DND-41 (cell line): ENCODE data around the gene ACAA1.
"Not testable (repeated sequence)": the region's sequence is repeated elsewhere in the genome, so short reads cannot be mapped to it uniquely, and the experiment has no call there.

Experiments used
- ATAC-seq: fragments of 200-7000 bp; cut with Tn5 transposase; 3 replicates; pipeline ENCODE4 v1.9.1; 2021; ENCODE audit warnings: low read depth; ENCODE audit not compliant: insufficient read depth
- DNase-seq: peaks from one replicate; pipeline ENCODE4 v3.0.0-alpha.2; 2020
- H2AFZ ChIP-seq: 2 replicates; pipeline ENCODE4 v1.6.0; 2012; ENCODE audit warnings: low read depth, low read length
- H3K27ac ChIP-seq: 2 replicates; pipeline ENCODE4 v1.5.1; 2012; ENCODE audit warnings: low read length, inconsistent platforms
- H3K27me3 ChIP-seq: fragments of 200-600 bp; sonication (generic); 2 replicates; pipeline ENCODE4 v1.6.0; 2012; ENCODE audit warnings: low read length, mild to moderate bottlenecking, inconsistent platforms; ENCODE audit not compliant: insufficient read depth, poor library complexity
- H3K36me3 ChIP-seq: 2 replicates; pipeline ENCODE4 v1.5.1; 2012; ENCODE audit warnings: low read length, inconsistent platforms; ENCODE audit not compliant: insufficient read depth
- H3K4me1 ChIP-seq: 2 replicates; pipeline ENCODE4 v1.5.1; 2012; ENCODE audit warnings: mild to moderate bottlenecking, low read length; ENCODE audit not compliant: insufficient read depth
- H3K4me2 ChIP-seq: 2 replicates; pipeline ENCODE4 v1.6.0; 2012; ENCODE audit warnings: mild to moderate bottlenecking, moderate library complexity, low read length, inconsistent platforms; ENCODE audit not compliant: insufficient read depth
- H3K4me3 ChIP-seq, 2 experiments: fragments of 200-600 bp in 1 of 2; shearing (Covaris generic) in 1 of 2; 2 replicates each; pipeline ENCODE4 v1.5.1; 2012 to 2016; ENCODE audit warnings: inconsistent platforms in 2 of 2, low read length in 2 of 2, mild to moderate bottlenecking in 2 of 2, low read depth in 1 of 2, moderate library complexity in 1 of 2
- H3K79me2 ChIP-seq: 2 replicates; pipeline ENCODE4 v1.6.0; 2012; ENCODE audit warnings: low read length, inconsistent platforms; ENCODE audit not compliant: insufficient read depth
- H3K9ac ChIP-seq: 2 replicates; pipeline ENCODE4 v1.6.0; 2012; ENCODE audit warnings: low read depth, mild to moderate bottlenecking, inconsistent platforms, low read length, moderate library complexity
- H3K9me3 ChIP-seq: 2 replicates; pipeline ENCODE4 v1.5.1; 2012; ENCODE audit warnings: low read length, moderate library complexity, mild to moderate bottlenecking, inconsistent platforms; ENCODE audit not compliant: insufficient read depth, severe bottlenecking
- H4K20me1 ChIP-seq: 2 replicates; pipeline ENCODE4 v1.6.0; 2012; ENCODE audit warnings: low read length; ENCODE audit not compliant: insufficient read depth
- EZH2 ChIP-seq: IDR thresholded peaks from 3 replicates; pipeline ENCODE4 v1.6.1; 2012; ENCODE audit warnings: borderline replicate concordance, low read depth, mild to moderate bottlenecking, moderate library complexity, low read length, inconsistent platforms; ENCODE audit not compliant: severe bottlenecking
- TF ChIP-seq, protein P1 (sequence below): IDR thresholded peaks from 2 replicates; pipeline ENCODE4 v1.5.1; 2012; ENCODE audit warnings: borderline replicate concordance, low read length, moderate library complexity, mild to moderate bottlenecking; ENCODE audit not compliant: poor library complexity, severe bottlenecking; ENCODE audit errors: extremely low read depth

The ACAA1 gene

GRCh38 chr3:38083871-38084333 lies 53.0 kb downstream of the ACAA1 start:
- Histone ChIP-seq H3K4me1 (no peaks in the 10 kb centered on the region), H3K27me3 (no peaks in the 10 kb centered on the region), H3K9me3 (peaks cover 4% of the 10 kb centered on the region), H3K27ac (no peak overlapping the region), H3K9ac (no peak overlapping the region), H3K79me2 (no peaks in the 10 kb centered on the region), H3K4me3 (no peak overlapping the region), H3K4me2 (no peak overlapping the region), H4K20me1 (no peaks in the 10 kb centered on the region), H2AFZ (no peak overlapping the region), H3K36me3 (no peaks in the 10 kb centered on the region)
- ATAC-seq (no peak), DNase-seq (no peak)
- TF ChIP-seq, protein P1, sequence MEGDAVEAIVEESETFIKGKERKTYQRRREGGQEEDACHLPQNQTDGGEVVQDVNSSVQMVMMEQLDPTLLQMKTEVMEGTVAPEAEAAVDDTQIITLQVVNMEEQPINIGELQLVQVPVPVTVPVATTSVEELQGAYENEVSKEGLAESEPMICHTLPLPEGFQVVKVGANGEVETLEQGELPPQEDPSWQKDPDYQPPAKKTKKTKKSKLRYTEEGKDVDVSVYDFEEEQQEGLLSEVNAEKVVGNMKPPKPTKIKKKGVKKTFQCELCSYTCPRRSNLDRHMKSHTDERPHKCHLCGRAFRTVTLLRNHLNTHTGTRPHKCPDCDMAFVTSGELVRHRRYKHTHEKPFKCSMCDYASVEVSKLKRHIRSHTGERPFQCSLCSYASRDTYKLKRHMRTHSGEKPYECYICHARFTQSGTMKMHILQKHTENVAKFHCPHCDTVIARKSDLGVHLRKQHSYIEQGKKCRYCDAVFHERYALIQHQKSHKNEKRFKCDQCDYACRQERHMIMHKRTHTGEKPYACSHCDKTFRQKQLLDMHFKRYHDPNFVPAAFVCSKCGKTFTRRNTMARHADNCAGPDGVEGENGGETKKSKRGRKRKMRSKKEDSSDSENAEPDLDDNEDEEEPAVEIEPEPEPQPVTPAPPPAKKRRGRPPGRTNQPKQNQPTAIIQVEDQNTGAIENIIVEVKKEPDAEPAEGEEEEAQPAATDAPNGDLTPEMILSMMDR, result no peak
- TF ChIP-seq EZH2, result no peak

DNA sequence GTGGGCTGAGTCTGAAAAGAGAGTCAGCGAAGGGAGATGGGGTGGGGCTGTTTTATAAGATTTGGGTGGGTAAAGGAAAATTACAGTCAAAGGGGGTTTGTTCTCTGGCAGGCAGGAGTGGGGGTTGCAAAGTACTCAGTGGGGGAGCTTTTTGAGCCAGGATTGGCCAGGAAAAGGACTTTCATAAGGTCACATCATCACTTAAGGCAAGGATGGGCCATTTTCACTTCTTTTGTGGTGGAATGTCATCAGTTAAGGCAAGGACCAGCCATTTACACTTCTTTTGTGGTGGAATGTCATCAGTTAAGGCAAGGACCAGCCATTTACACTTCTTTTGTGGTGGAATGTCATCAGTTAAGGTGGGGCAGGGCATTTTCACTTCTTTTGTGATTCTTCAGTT lies 53.7 kb downstream of the ACAA1 start:
- not testable (repeated sequence) for H3K9me3 ChIP-seq, H3K27ac ChIP-seq, H4K20me1 ChIP-seq, H2AFZ ChIP-seq, ATAC-seq, H3K4me2 ChIP-seq, H3K79me2 ChIP-seq, H3K9ac ChIP-seq, H3K36me3 ChIP-seq, H3K27me3 ChIP-seq, H3K4me1 ChIP-seq, H3K4me3 ChIP-seq, DNase-seq

DNA sequence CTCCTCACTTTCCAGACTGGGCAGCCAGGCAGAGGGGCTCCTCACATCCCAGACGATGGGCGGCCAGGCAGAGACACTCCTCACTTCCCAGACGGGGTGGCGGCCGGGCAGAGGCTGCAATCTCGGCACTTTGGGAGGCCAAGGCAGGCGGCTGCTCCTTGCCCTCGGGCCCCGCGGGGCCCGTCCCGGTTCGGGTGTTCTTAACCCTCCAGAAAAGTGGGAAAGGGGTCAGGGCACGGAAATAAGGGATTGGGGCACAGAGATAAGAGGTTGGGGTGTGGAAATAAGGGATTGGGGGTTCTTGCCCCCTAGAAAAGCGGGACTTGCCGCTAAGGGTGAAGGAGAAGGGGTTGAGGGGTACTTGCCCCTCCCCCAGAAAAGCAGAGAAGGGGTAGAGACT lies 54.6 kb downstream of the ACAA1 start:
- H3K4me2 ChIP-seq, ATAC-seq, H3K27ac ChIP-seq, DNase-seq, H2AFZ ChIP-seq, H3K9me3 ChIP-seq, H3K9ac ChIP-seq, H3K27me3 ChIP-seq, H3K4me3 ChIP-seq, H3K36me3 ChIP-seq, H4K20me1 ChIP-seq, H3K4me1 ChIP-seq, H3K79me2 ChIP-seq: not testable (repeated sequence)

DNA sequence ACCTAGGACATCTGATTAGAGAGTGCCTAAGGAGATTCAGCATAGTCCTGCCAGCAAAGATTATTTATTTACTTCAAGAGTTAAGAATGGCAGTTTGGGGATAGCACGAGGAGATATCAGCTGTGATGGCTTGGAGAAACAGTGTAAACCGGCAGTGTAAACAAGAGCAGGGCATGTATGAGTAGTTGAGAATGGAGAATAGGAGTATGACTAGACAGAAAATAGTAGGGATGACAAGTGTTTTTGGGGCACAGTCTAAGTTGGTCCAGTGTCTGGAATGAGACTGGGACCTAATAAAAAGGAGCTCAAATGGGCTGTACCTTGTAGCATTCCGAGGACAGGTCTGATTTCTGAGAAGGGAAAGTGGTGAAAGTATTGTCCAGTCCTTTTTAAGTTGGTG lies 59.9 kb downstream of the ACAA1 start:
- ATAC-seq, H3K4me3 ChIP-seq, H4K20me1 ChIP-seq: not testable (repeated sequence)

More for the DNA sequence above, 59.9 kb downstream of the ACAA1 start:
- H3K9me3 ChIP-seq, H3K27me3 ChIP-seq, H3K9ac ChIP-seq, H3K27ac ChIP-seq, H3K4me2 ChIP-seq, H3K4me1 ChIP-seq, H3K36me3 ChIP-seq, H3K79me2 ChIP-seq, DNase-seq, H2AFZ ChIP-seq: not testable (repeated sequence)
